Superior temporal gyrus (tissue), 1 donor: ENCODE measurements around the gene GRID1.
A peak's percentile ranks its signal among the peaks of the same experiment; 100 is the strongest.

Source experiments
- DNase-seq: peaks from one replicate; pipeline ENCODE4 v3.0.0-alpha.2; 2016; ENCODE audit errors: extremely low spot score

The GRID1 gene

GRCh38 chr10:86314616-86315548, 51.7 kb downstream of the GRID1 start:
- no peak for DNase-seq

GRCh38 chr10:86313621-86314041, 53.0 kb downstream of the GRID1 start:
- peak; percentile 73 for DNase-seq

DNA sequence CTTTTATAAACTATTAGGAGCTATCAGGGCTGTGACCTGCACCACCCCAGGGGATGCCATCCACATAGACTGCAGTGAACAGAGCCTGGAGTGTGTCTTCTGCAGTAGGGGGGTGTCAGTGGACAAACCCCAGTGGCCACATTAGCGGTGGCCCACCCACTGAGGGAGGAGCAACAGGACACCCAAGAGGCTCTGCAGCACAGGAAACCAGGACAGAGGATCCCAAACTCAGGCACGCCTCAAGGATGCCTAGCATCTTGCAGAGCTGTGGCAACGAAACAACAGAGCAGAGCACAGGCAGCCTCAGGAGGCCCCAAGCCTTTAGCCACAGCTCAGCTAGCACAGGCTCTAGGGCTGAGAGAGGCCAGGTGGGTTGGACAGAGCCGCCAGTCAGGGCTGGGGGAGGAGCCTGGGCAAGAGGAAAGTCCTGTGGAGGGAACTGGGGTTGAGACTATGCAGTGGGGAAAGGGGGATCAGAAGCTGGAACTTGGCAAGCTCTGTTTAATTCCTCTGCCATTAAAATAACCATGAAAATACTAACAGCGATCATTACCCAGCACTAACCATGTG, 53.8 kb downstream of the GRID1 start:
- DNase-seq: no peak

DNA sequence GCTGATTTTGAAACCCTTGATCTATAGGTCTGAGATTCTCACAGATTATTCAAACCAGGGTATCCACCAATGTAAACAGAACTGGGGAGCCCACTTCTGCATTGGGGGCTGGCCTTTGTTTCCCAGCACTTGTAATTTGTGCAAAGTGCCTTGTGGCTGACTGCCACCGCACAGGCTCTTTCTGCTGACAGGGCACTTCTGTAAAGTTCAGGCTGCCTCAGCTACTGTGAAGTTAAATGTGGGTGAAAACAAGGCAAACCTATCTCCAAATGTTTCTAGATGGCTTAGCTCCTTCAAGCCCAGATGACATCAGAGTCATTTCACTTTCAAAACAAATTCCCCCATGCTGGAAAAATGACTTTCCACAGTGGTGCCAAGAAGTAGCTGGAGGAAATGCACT, 54.7 kb downstream of the GRID1 start:
- no peak for DNase-seq

- DNase-seq: no peak
Measured at GRCh38 chr10:86311190-86311589, 55.4 kb downstream of the GRID1 start.

- DNase-seq: no peak
Measured at GRCh38 chr10:86310702-86311101, 55.9 kb downstream of the GRID1 start.

DNA sequence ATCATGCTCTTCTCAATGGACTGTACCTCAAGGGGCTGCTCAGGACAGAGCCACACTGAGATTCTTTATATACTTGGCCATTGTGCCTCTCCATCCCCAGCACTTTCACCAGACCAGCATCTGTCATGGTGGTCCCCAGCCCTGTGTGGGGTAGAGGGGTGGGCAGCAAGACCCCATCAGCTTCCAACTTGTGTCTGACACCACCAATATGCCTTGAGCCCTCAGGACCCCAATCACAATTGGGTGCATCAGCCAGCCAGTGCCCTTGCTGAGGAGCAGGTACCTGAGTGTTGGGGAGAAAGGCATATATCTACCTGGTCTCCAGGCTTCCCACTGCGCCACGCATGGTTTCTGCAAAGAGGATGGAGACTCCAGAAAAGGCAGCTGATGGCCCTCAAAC, 56.3 kb downstream of the GRID1 start:
- no peak for DNase-seq

GRCh38 chr10:86308056-86308455, 58.5 kb downstream of the GRID1 start:
- DNase-seq: no peak

DNA sequence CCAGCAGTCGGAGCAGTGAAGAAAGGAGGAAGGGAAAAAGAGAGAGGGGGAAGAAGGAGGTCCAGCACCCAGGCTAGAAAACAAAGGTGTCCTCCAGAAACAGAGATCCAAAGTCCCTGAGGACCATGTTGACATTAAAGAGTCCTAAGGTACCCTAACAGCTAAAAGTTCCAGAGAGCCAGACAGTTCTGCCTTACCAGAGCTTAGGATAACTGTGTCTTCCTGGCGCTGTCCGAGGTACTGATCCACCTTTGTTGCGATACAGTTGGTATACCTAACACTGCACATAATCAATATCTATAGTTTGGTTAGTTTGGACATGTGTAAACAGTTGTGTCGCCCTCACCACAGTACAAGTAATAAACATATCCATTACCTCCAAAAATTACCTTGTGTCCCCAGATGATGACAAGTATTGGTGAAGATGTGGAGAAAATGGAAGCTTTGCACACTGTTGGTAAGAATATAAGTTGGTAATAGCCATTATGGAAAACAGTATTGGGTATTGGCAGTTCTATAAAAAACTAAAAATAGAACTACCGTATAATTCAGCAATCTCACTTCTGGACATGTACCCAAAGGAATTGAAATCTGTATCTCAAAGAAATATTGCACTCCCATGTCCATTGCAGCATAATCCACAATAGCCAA, 59.8 kb downstream of the GRID1 start:
- DNase-seq: no peak

- no peak for DNase-seq
Measured at GRCh38 chr10:86305521-86305920, 61.1 kb downstream of the GRID1 start.

GRCh38 chr10:86304436-86304835, 62.2 kb downstream of the GRID1 start:
- DNase-seq: no peak

- no peak for DNase-seq
Measured at GRCh38 chr10:86303626-86304025, 63.0 kb downstream of the GRID1 start.

DNA sequence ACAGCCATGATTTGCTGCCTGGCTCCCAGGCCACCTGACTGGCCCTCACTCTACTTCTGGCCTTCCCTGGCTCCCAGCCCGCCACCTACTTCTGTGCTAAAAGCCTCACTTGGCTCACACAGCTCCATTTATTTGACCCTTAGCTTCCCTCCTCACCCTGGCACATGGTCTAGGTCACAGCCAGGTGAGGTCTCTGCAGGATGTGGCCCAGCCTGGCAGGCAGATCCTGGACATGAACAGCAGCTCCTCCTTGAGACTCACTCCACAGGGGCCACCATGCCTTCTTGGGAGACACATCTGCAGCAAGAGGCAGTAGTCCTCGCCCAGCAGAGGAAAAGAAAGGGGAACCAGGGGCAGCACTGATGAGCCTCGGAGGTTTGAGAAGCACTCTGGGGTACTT, 64.6 kb downstream of the GRID1 start:
- DNase-seq: no peak

DNA sequence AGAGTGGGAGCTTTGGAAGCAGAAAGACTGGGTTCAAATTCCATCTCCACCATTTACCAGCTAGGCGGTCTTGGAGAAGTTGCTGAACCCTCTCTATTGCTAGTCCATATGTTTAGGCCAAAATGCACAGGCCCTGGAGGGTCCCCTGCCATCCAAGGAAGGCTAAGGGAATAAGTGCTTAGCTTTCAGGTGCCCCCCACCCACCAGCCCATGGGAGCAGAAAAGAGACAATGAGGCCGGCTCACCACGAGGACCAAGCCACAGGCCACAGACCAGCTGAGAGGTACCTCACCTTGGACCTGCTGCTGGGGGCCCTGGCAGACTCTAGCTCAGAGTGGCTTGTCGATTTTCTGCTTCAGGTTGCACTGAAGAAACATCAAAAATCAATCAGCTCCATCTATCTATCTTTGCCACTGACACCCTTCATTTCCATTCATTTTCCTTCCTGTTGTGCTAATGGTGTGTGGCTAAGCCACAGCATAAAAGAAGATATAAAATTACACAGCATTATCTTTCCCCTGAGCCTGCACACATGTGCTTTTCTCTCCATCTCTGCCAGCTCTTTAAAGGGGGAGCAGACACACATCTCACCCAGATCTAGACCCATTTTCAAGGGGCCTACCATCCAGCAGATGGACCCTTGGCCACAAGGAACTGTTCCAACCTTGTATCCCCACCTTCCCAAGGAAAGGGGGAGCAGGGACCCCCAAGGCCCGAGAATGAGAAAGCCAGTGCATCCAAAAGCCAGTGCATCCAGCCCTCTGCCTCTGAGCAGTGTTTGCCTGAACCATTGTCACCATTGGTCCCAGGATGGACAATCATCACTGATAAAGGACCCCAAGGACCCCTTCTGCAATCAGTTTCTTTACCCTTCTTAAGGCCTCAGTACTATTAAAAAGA, 65.4 kb downstream of the GRID1 start:
- no peak for DNase-seq

GRCh38 chr10:86300399-86300925, 66.1 kb downstream of the GRID1 start:
- no peak for DNase-seq

DNA sequence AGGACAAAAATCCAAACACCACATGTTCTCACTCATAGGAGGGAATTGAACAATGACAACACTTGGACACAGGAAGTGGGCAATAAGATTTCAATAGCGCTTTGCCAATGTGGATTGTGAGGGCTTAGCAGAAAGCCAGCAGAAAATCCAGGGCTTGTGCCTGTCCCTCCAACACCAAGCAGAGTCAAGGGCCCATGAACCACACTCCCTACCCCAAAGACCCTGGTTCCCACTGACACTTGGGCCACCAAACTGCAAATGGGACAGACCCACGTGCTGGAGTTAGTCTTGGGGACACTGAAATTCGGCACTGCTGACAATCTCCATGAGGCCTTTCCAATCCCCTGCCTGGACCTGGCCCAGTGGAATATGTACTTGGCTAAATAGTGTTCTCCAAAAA, 67.0 kb downstream of the GRID1 start:
- no peak for DNase-seq

DNA sequence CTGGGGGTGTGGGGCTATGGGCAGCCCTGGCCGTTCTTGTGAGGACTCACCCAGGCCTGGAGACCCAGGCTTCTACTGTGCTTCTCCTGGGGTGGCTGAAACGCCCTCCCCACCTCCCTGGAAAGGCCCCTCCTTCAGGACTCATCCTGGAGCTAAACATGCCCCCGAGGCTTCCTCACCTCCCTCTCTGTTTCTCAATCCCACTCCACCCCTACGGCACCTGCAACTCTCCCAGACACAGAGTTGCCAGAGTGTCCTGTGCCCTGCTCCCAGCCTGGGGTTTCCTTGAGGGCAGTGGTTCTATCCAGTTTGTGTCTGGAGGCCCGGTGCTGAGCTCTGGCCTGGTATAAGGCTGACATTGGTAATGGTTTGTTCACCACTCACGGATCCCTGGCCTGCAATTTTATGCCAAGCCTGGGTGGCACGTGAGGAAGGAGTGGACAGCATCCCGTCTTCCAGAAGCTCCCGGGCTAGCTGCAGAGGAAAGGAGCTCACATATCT, 68.0 kb downstream of the GRID1 start:
- no peak for DNase-seq

- DNase-seq: no peak
Measured at GRCh38 chr10:86295791-86296190, 70.8 kb downstream of the GRID1 start.

- no peak for DNase-seq
Measured at GRCh38 chr10:86295351-86295750, 71.2 kb downstream of the GRID1 start.

GRCh38 chr10:86294346-86295265, 72.0 kb downstream of the GRID1 start:
- no peak for DNase-seq
